Endothelial cell of umbilical vein (primary cell): ENCODE measurements around the gene ZNF263. TPM values are rescaled to one million over a fixed set of nuclear protein-coding genes. Genes with fewer than 3 reads are reported as not detected.

Source experiments
- BruUV-seq: library from RNA; stranded (reverse); fragments of 400-500 nt; replicated peaks from 2 replicates; lab custom pipeline; 2021; lab: Mats Ljungman, UMichigan
- CTCF ChIA-PET: fragments of 300-600, 350-600 bp; sonication (Branson Sonifier 250); formaldehyde crosslinking; loops from one replicate; lab custom pipeline; 2021; ENCODE audit warnings: antibody characterized with exemption, inconsistent platforms; lab: Charles Lee
- POLR2A ChIA-PET: fragments of 300-600, 350-600 bp; sonication (Branson Sonifier 250); formaldehyde crosslinking; loops from one replicate; lab custom pipeline; 2021; ENCODE audit warnings: antibody characterized with exemption, inconsistent platforms; lab: Charles Lee
- DNase-seq: peaks from one replicate; pipeline ENCODE4 v3.0.0-alpha.2; 2011; ENCODE audit warnings: low read depth, low spot score
- FAIRE-seq: peaks from 2 replicates; lab custom pipeline; 2011; peaks lifted over from hg19 to GRCh38; lab: Jason Lieb, UNC
- H2AFZ ChIP-seq: 2 replicates; pipeline ENCODE4 v1.6.0; 2012; ENCODE audit warnings: low read depth, low read length, control low read depth, inconsistent platforms
- H3K27ac ChIP-seq: 2 replicates; pipeline ENCODE4 v1.5.1; 2011; ENCODE audit warnings: low read depth, mild to moderate bottlenecking, control low read depth, low read length, moderate library complexity; ENCODE audit not compliant: insufficient read depth
- H3K27me3 ChIP-seq, 2 experiments: 2 replicates each; pipeline versions ENCODE4 v1.6.0 to v1.6.1; 2011; ENCODE audit warnings: low read length in 2 of 2, mixed read lengths in 1 of 2; ENCODE audit not compliant: control insufficient read depth in 2 of 2, insufficient read depth in 2 of 2
- H3K36me3 ChIP-seq, 2 experiments: 2 replicates in 1 of 2; 3 replicates in 1 of 2; pipeline ENCODE4 v1.5.1; 2011; ENCODE audit warnings: low read length in 2 of 2, mild to moderate bottlenecking in 1 of 2, moderate library complexity in 1 of 2; ENCODE audit not compliant: control insufficient read depth in 2 of 2, insufficient read depth in 2 of 2; ENCODE audit errors: extremely low read depth in 1 of 2
- H3K4me1 ChIP-seq: 3 replicates; pipeline ENCODE4 v1.5.1; 2011; ENCODE audit warnings: mild to moderate bottlenecking, low read length; ENCODE audit not compliant: control insufficient read depth, insufficient read depth; ENCODE audit errors: extremely low read depth
- H3K4me2 ChIP-seq: 2 replicates; pipeline ENCODE4 v1.6.1; 2011; ENCODE audit warnings: low read length, control low read depth, mixed read lengths; ENCODE audit not compliant: insufficient read depth
- H3K4me3 ChIP-seq, 3 experiments: fragments of 200-600 bp in 1 of 3; sonication (generic), shearing (Covaris generic) in 1 of 3; replicated peaks in 1 of 3; 2 replicates each; pipeline ENCODE4 v1.5.1; 2011 to 2016; ENCODE audit warnings: control low read depth in 3 of 3, low read length in 3 of 3, mild to moderate bottlenecking in 2 of 3, inconsistent platforms in 1 of 3, low read depth in 1 of 3, moderate library complexity in 1 of 3; ENCODE audit not compliant: insufficient read depth in 1 of 3
- H3K79me2 ChIP-seq: 2 replicates; pipeline ENCODE4 v1.6.0; 2012; ENCODE audit warnings: low read length, inconsistent platforms; ENCODE audit not compliant: control insufficient read depth, insufficient read depth
- H3K9ac ChIP-seq: replicated peaks from 2 replicates; pipeline ENCODE3; 2011; ENCODE audit warnings: low read length, control low read depth; ENCODE audit not compliant: insufficient read depth; ENCODE audit errors: extremely low read depth
- H3K9me1 ChIP-seq: replicated peaks from 3 replicates; pipeline ENCODE4 v1.6.0; 2011; ENCODE audit warnings: mild to moderate bottlenecking, low read length; ENCODE audit not compliant: control insufficient read depth, insufficient read depth; ENCODE audit errors: extremely low read depth
- H3K9me3 ChIP-seq: replicated peaks from 2 replicates; pipeline ENCODE4 v1.5.1; 2012; ENCODE audit warnings: low read length, inconsistent platforms; ENCODE audit not compliant: control insufficient read depth, insufficient read depth
- H4K20me1 ChIP-seq: replicated peaks from 2 replicates; pipeline ENCODE3; 2011; ENCODE audit warnings: mild to moderate bottlenecking, low read length; ENCODE audit not compliant: control insufficient read depth, insufficient read depth; ENCODE audit errors: extremely low read depth
- EZH2 ChIP-seq: IDR thresholded peaks from 2 replicates; pipeline ENCODE4 v1.6.1; 2012; ENCODE audit warnings: borderline replicate concordance, low read depth, mild to moderate bottlenecking, moderate library complexity, low read length, inconsistent platforms; ENCODE audit not compliant: severe bottlenecking
- FOS ChIP-seq: IDR thresholded peaks from 2 replicates; pipeline ENCODE4 v1.6.1; 2011; ENCODE audit warnings: mild to moderate bottlenecking, low read length, moderate library complexity, borderline replicate concordance; ENCODE audit not compliant: insufficient read depth
- GATA2 ChIP-seq: IDR thresholded peaks from 2 replicates; pipeline ENCODE4 v1.7.0; 2011; ENCODE audit warnings: low read depth, mild to moderate bottlenecking, moderate library complexity, mixed read lengths, low read length; ENCODE audit not compliant: insufficient read length, insufficient read depth
- JUN ChIP-seq: IDR thresholded peaks from 2 replicates; pipeline ENCODE4 v1.6.1; 2011; ENCODE audit warnings: borderline replicate concordance, low read depth; ENCODE audit not compliant: insufficient read length, insufficient read depth
- MYC ChIP-seq: IDR thresholded peaks from one replicate; pipeline ENCODE4 v1.6.1; 2011; ENCODE audit warnings: mild to moderate bottlenecking, low read depth, low read length
- POLR2A ChIP-seq: IDR thresholded peaks from 2 replicates; pipeline ENCODE4 v1.6.1; 2012; ENCODE audit warnings: low read depth, mild to moderate bottlenecking, control low read depth, low read length
- POLR2AphosphoS5 ChIP-seq: IDR thresholded peaks from 2 replicates; pipeline ENCODE4 v1.6.1; 2012; ENCODE audit warnings: low read depth, mild to moderate bottlenecking, control low read depth, low read length, moderate library complexity; ENCODE audit not compliant: insufficient read depth
- dilution Hi-C: fragments of 300-500 bp; cut with MboI; formaldehyde crosslinking; loops from one replicate; pipeline ENCODE4 v1.15.0; 2019; ENCODE audit warnings: low sequenced_read_pairs; ENCODE audit not compliant: extremely low pct_ligation_motif_present
- intact Hi-C: fragments of 100-400 bp; cut with micrococcal nuclease; formaldehyde crosslinking; loops from one replicate; pipeline ENCODE4 v1.10.0; 2022
- polyA plus RNA-seq, 4 experiments: library from polyadenylated mRNA; depleted of rRNA in 3 of 4; stranded (reverse) in 3 of 4; unstranded in 1 of 4; fragments of >200 nt; gene quantifications; 2 replicates each; pipeline versions ENCODE4 v1.2.1 to v1.2.3, GENCODE V29; 2011 to 2012; ENCODE audit warnings: missing spikeins in 1 of 4
- total RNA-seq: library from RNA; stranded (reverse); gene quantifications from 2 replicates; pipeline ENCODE4 v1.2.3, GENCODE V29; 2021
- TF ChIP-seq, protein P1 (sequence below), 2 donors: IDR thresholded peaks; 1 replicate in 1 of 2; 2 replicates in 1 of 2; pipeline ENCODE4 v1.5.1; 2011; ENCODE audit warnings: low read length in 2 of 2, mild to moderate bottlenecking in 2 of 2, moderate library complexity in 2 of 2, control low read depth in 1 of 2, inconsistent platforms in 1 of 2, low read depth in 1 of 2; ENCODE audit not compliant: insufficient read depth in 1 of 2; ENCODE audit errors: extremely low read depth in 1 of 2
- TF ChIP-seq, protein P2 (sequence below): IDR thresholded peaks from 2 replicates; pipeline ENCODE4 v1.6.1; 2011; ENCODE audit not compliant: insufficient read depth, insufficient read length

The ZNF263 gene
- total and polyA plus RNA-seq, 2 donors (not counting 3 experiments of a cell fraction or from before 2014, with no cell fraction given), result 10.9 to 20.8 TPM

- Histone ChIP-seq H4K20me1 (no peaks in the 10 kb centered on the region), H3K9ac (no peak overlapping the region), H2AFZ (peak overlapping the region; percentile 90), H3K79me2 (peaks cover 3% of the 10 kb centered on the region), H3K4me2 (peak overlapping the region; percentile 91), H3K4me3 (peak overlapping the region; percentile 46 to 81 (median 65)), H3K27me3 (no peaks in the 10 kb centered on the region), H3K9me3 (no peaks in the 10 kb centered on the region), H3K9me1 (no peaks in the 10 kb centered on the region), H3K36me3 (peaks cover 5 to 11% of the 10 kb centered on the region in 2 experiments), H3K27ac (peak overlapping the region; percentile 86), H3K4me1 (peaks cover 12% of the 10 kb centered on the region)
- DNase-seq (no peak), FAIRE-seq (peak; percentile 12)
- ChIA-PET POLR2A (interaction anchor here (0.7 kb wide), 1 partner anchor 1826 kb away, joined by 3 read pairs; no protein-coding TSS in a partner anchor), CTCF (interaction anchor here (0.8 to 2.7 kb wide), 2 partner anchors 8 to 22 kb away, joined by 3 to 8 read pairs; no protein-coding TSS in a partner anchor)
- BruUV-seq, result no TSS peak
- TF ChIP-seq POLR2A (no peak), MYC (no peak), EZH2 (no peak), POLR2AphosphoS5 (no peak)
- intact Hi-C loops, result no loop called here
- dilution Hi-C loops, result no loop called here
Observed at GRCh38 chr16:3306078-3306477, 22.8 kb downstream of the ZNF263 start.

DNA sequence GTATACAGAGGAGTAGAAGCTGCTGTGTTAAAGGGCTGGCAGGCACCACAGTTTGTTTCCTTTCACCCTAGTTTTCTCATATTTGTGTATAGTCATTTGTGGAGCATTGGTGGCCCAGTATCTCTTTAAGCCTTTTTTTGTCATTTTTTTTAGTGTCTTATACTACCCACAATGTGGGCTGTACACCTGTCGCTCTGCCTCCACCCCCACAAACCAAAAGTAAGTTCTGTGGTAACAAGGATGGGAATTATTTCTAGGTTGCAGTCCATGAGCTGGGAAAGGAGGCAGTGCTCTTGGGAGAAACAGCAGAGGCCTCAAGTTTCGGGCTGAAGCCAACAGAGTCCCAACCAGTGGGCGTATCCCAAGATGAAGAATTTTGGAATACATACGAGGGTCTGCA, 28.2 kb downstream of the ZNF263 start:
- intact Hi-C loops, result no loop called here

More for the DNA sequence above, 28.2 kb downstream of the ZNF263 start:
- no peak overlapping the region for H2AFZ ChIP-seq
- H3K36me3 ChIP-seq, result peaks cover 14% of the 10 kb centered on the region in 2 experiments
- TF ChIP-seq, protein P1, sequence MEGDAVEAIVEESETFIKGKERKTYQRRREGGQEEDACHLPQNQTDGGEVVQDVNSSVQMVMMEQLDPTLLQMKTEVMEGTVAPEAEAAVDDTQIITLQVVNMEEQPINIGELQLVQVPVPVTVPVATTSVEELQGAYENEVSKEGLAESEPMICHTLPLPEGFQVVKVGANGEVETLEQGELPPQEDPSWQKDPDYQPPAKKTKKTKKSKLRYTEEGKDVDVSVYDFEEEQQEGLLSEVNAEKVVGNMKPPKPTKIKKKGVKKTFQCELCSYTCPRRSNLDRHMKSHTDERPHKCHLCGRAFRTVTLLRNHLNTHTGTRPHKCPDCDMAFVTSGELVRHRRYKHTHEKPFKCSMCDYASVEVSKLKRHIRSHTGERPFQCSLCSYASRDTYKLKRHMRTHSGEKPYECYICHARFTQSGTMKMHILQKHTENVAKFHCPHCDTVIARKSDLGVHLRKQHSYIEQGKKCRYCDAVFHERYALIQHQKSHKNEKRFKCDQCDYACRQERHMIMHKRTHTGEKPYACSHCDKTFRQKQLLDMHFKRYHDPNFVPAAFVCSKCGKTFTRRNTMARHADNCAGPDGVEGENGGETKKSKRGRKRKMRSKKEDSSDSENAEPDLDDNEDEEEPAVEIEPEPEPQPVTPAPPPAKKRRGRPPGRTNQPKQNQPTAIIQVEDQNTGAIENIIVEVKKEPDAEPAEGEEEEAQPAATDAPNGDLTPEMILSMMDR (IDR thresholded peaks at IDR 0.05; ENCODE audit: extremely low read depth in 1 of 2, insufficient read depth in 1 of 2, low read depth in 1 of 2, low read length in 2 of 2), result no peak
- no peak for TF ChIP-seq GATA2
- no peak for TF ChIP-seq JUN
- no peak for TF ChIP-seq FOS
- TF ChIP-seq, protein P2, sequence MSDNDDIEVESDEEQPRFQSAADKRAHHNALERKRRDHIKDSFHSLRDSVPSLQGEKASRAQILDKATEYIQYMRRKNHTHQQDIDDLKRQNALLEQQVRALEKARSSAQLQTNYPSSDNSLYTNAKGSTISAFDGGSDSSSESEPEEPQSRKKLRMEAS, result no peak
- TF ChIP-seq POLR2A, result no peak
- no peak for TF ChIP-seq POLR2AphosphoS5
- TF ChIP-seq EZH2, result no peak
- TF ChIP-seq MYC, result no peak
- H3K79me2 ChIP-seq, result peaks cover 1% of the 10 kb centered on the region
- POLR2A ChIA-PET, result no interaction called here
- H3K9me3 ChIP-seq, result peaks cover 5% of the 10 kb centered on the region
- no TSS peak for BruUV-seq
- no peaks in the 10 kb centered on the region for H3K4me1 ChIP-seq
- no peaks in the 10 kb centered on the region for H3K27me3 ChIP-seq
- H3K27ac ChIP-seq, result no peak overlapping the region
- no peak for FAIRE-seq
- dilution Hi-C loops, result no loop called here
- no peak overlapping the region for H3K4me2 ChIP-seq
- H3K4me3 ChIP-seq, result no peak overlapping the region
- no peaks in the 10 kb centered on the region for H4K20me1 ChIP-seq
- CTCF ChIA-PET, result no interaction called here
- no peak for DNase-seq
- no peak overlapping the region for H3K9ac ChIP-seq
- H3K9me1 ChIP-seq, result no peaks in the 10 kb centered on the region
